H9 (cell line): ENCODE data around the gene GPBAR1. TPM values are rescaled to one million over a fixed set of nuclear protein-coding genes. Genes with fewer than 3 reads are reported as not detected.

Experiments
- DNase-seq: peaks from one replicate; pipeline ENCODE4 v3.0.0-alpha.2; 2017
- H2AFZ ChIP-seq: one replicate; pipeline ENCODE4 v1.6.1; 2013; ENCODE audit warnings: mild to moderate bottlenecking, low read length, control low read depth, moderate library complexity
- H2AK5ac ChIP-seq: 2 replicates; pipeline ENCODE4 v1.6.1; 2013; ENCODE audit warnings: low read length, control low read depth, mixed read lengths; ENCODE audit not compliant: insufficient read length
- H2BK120ac ChIP-seq: one replicate; pipeline ENCODE4 v1.6.1; 2013; ENCODE audit warnings: low read depth, mild to moderate bottlenecking, low read length, control low read depth, inconsistent platforms; ENCODE audit not compliant: poor library complexity, severe bottlenecking
- H2BK12ac ChIP-seq: 2 replicates; pipeline ENCODE4 v1.6.1; 2013; ENCODE audit warnings: low read length, control low read depth, mixed read lengths, low read depth; ENCODE audit not compliant: insufficient read length
- H2BK15ac ChIP-seq: 2 replicates; pipeline ENCODE4 v1.6.1; 2013; ENCODE audit warnings: low read depth, low read length, control low read depth
- H2BK20ac ChIP-seq: one replicate; pipeline ENCODE4 v1.6.1; 2013; ENCODE audit warnings: low read depth, mild to moderate bottlenecking, low read length, control low read depth, inconsistent platforms; ENCODE audit not compliant: poor library complexity, severe bottlenecking
- H2BK5ac ChIP-seq: 2 replicates; pipeline ENCODE4 v1.6.1; 2013; ENCODE audit warnings: low read length, control low read depth, mixed read lengths; ENCODE audit not compliant: insufficient read length
- H3K14ac ChIP-seq: 2 replicates; pipeline ENCODE4 v1.6.1; 2013; ENCODE audit warnings: low read length, control low read depth; ENCODE audit not compliant: insufficient read depth
- H3K18ac ChIP-seq: 2 replicates; pipeline ENCODE4 v1.6.1; 2013; ENCODE audit warnings: low read depth, mild to moderate bottlenecking, mixed read lengths, low read length, control low read depth; ENCODE audit not compliant: insufficient read length
- H3K23ac ChIP-seq: 2 replicates; pipeline ENCODE4 v1.6.1; 2013; ENCODE audit warnings: low read length, control low read depth, mixed read lengths, low read depth; ENCODE audit not compliant: insufficient read length
- H3K23me2 ChIP-seq: 2 replicates; pipeline ENCODE4 v1.6.1; 2013; ENCODE audit warnings: low read depth, mild to moderate bottlenecking, mixed read lengths, low read length, control low read depth; ENCODE audit not compliant: insufficient read length, poor library complexity, severe bottlenecking
- H3K27ac ChIP-seq: 2 replicates; pipeline ENCODE4 v1.5.1; 2013; ENCODE audit warnings: low read length, control low read depth, mixed read lengths, low read depth; ENCODE audit not compliant: insufficient read length
- H3K27me3 ChIP-seq: 2 replicates; pipeline ENCODE4 v1.6.1; 2013; ENCODE audit warnings: low read length, control low read depth, inconsistent platforms; ENCODE audit not compliant: insufficient read depth
- H3K4ac ChIP-seq: 2 replicates; pipeline ENCODE4 v1.6.1; 2013; ENCODE audit warnings: low read depth, mild to moderate bottlenecking, control low read depth, inconsistent platforms, low read length, moderate library complexity
- H3K4me1 ChIP-seq: 2 replicates; pipeline ENCODE4 v1.6.1; 2013; ENCODE audit warnings: low read length, control low read depth, inconsistent platforms; ENCODE audit not compliant: insufficient read depth
- H3K4me2 ChIP-seq: 2 replicates; pipeline ENCODE4 v1.6.1; 2013; ENCODE audit warnings: low read length, control low read depth, mixed read lengths; ENCODE audit not compliant: insufficient read length, insufficient read depth
- H3K56ac ChIP-seq: 2 replicates; pipeline ENCODE4 v1.6.1; 2013; ENCODE audit warnings: low read depth, mild to moderate bottlenecking, mixed read lengths, low read length, control low read depth; ENCODE audit not compliant: insufficient read length
- H3K79me1 ChIP-seq: 2 replicates; pipeline ENCODE4 v1.6.1; 2013; ENCODE audit warnings: low read depth, mild to moderate bottlenecking, moderate library complexity, low read length, control low read depth, inconsistent platforms; ENCODE audit not compliant: insufficient read depth, poor library complexity, severe bottlenecking
- H3K79me2 ChIP-seq: 2 replicates; pipeline ENCODE4 v1.6.1; 2013; ENCODE audit warnings: low read length, control low read depth, inconsistent platforms; ENCODE audit not compliant: insufficient read depth
- H3K9ac ChIP-seq: 2 replicates; pipeline ENCODE4 v1.6.1; 2013; ENCODE audit warnings: low read length, control low read depth, mixed read lengths; ENCODE audit not compliant: insufficient read length; ENCODE audit errors: extremely low read depth
- H3K9me3 ChIP-seq: one replicate; pipeline ENCODE4 v1.6.1; 2013; ENCODE audit warnings: low read depth, low read length, inconsistent platforms; ENCODE audit not compliant: control insufficient read depth
- H3T11ph ChIP-seq: one replicate; pipeline ENCODE4 v1.6.1; 2013; ENCODE audit warnings: mild to moderate bottlenecking, low read length, control low read depth, inconsistent platforms
- H4K20me1 ChIP-seq: one replicate; pipeline ENCODE4 v1.6.1; 2013; ENCODE audit not compliant: control insufficient read depth, insufficient read length, insufficient read depth
- H4K5ac ChIP-seq: 2 replicates; pipeline ENCODE4 v1.6.1; 2013; ENCODE audit warnings: low read depth, mild to moderate bottlenecking, mixed read lengths, low read length, control low read depth; ENCODE audit not compliant: insufficient read length
- H4K8ac ChIP-seq: replicated peaks from 2 replicates; pipeline ENCODE4 v1.6.1; 2013; ENCODE audit warnings: low read length, control low read depth, mixed read lengths, low read depth; ENCODE audit not compliant: insufficient read length
- H4K91ac ChIP-seq: 2 replicates; pipeline ENCODE4 v1.6.1; 2013; ENCODE audit warnings: low read depth, mild to moderate bottlenecking, moderate library complexity, mixed read lengths, low read length, control low read depth; ENCODE audit not compliant: insufficient read length
- H3K27ac Mint-ChIP-seq, 3 experiments: 2 replicates in 2 of 3; 3 replicates in 1 of 3; pipeline ENCODE4 v1.8.0; 2020 to 2021; ENCODE audit warnings: mixed read lengths in 3 of 3, mild to moderate bottlenecking in 1 of 3, moderate library complexity in 1 of 3
- H3K27me3 Mint-ChIP-seq: 2 replicates; pipeline ENCODE4 v1.8.0; 2021; ENCODE audit warnings: low read depth, mild to moderate bottlenecking, moderate library complexity, mixed read lengths
- H3K36me3 Mint-ChIP-seq, 3 experiments: 2 replicates in 2 of 3; 3 replicates in 1 of 3; pipeline ENCODE4 v1.8.0; 2020 to 2021; ENCODE audit warnings: low read depth in 3 of 3, mixed read lengths in 3 of 3; ENCODE audit not compliant: insufficient read depth in 1 of 3
- H3K4me1 Mint-ChIP-seq, 2 experiments: 2 replicates each; pipeline ENCODE4 v1.8.0; 2020; ENCODE audit warnings: mixed read lengths in 2 of 2
- H3K4me3 Mint-ChIP-seq, 2 experiments: 2 replicates in 1 of 2; 3 replicates in 1 of 2; pipeline ENCODE4 v1.8.0; 2020 to 2021; ENCODE audit warnings: mild to moderate bottlenecking in 2 of 2, mixed read lengths in 2 of 2, moderate library complexity in 1 of 2
- H3K9me3 Mint-ChIP-seq, 2 experiments: 2 replicates in 1 of 2; 3 replicates in 1 of 2; pipeline ENCODE4 v1.8.0; 2020; ENCODE audit warnings: mild to moderate bottlenecking in 2 of 2, mixed read lengths in 2 of 2, moderate library complexity in 1 of 2
- CTCF ChIP-seq: fragments of 200-600 bp; sonication (generic); conservative IDR thresholded peaks from 3 replicates; pipeline ENCODE4 v1.8.0; 2021; ENCODE audit warnings: antibody characterized with exemption, mild to moderate bottlenecking
- WGBS: extraction: QIAGEN DNeasy Blood & Tissue Kit; methylation state at CpG from one replicate; pipeline ENCODE4 v1.1.7; 2013; ENCODE audit warnings: missing lambda C conversion rate, low lambda C conversion rate, mixed read lengths; ENCODE audit not compliant: insufficient read length; ENCODE audit errors: extremely low coverage; 5-methylcytosine and 5-hydroxymethylcytosine counted together
- total RNA-seq: library from RNA; stranded (reverse); gene quantifications from 2 replicates; pipeline ENCODE4 v1.2.1, GENCODE V29; 2021

Gene GPBAR1
- total RNA-seq, 1 experiment from 2014 or later, result 0.44 TPM

GRCh38 chr2:218273908-218274249, 13.1 kb downstream of the GPBAR1 start:
- Histone ChIP-seq H3K79me2 (no peaks in the 10 kb centered on the region), H3K4ac (no peak overlapping the region), H2BK12ac (no peak overlapping the region), H3T11ph (no peak overlapping the region), H4K5ac (no peak overlapping the region), H2AK5ac (no peak overlapping the region), H3K14ac (no peak overlapping the region), H2BK120ac (no peak overlapping the region), H4K20me1 (no peaks in the 10 kb centered on the region), H3K79me1 (no peaks in the 10 kb centered on the region), H3K23ac (no peak overlapping the region), H3K4me2 (no peak overlapping the region), H2AFZ (no peak overlapping the region), H2BK5ac (no peak overlapping the region), H3K9ac (no peak overlapping the region), H3K56ac (no peak overlapping the region), H2BK20ac (no peak overlapping the region), H3K27me3 (no peaks in the 10 kb centered on the region), H3K9me3 (no peaks in the 10 kb centered on the region), H3K27ac (no peak overlapping the region), H4K91ac (no peak overlapping the region), H3K4me1 (no peaks in the 10 kb centered on the region), H3K18ac (no peak overlapping the region), H4K8ac (no peak overlapping the region), H3K23me2 (peaks cover 9% of the 10 kb centered on the region), H2BK15ac (no peak overlapping the region)
- H3K9me3 Mint-ChIP-seq, result no peaks in the 10 kb centered on the region
- WGBS, result no CpG with 5 or more reads among the region's 2 CpGs
- TF ChIP-seq CTCF, result no peak
- H3K4me1 Mint-ChIP-seq, result peaks cover 18 to 21% of the 10 kb centered on the region in 2 experiments
- no peak overlapping the region; a peak in 1 of 5 replicates for H3K4me3 Mint-ChIP-seq
- no peaks in the 10 kb centered on the region; the same call in 1 of the 2 replicates for H3K27me3 Mint-ChIP-seq
- H3K36me3 Mint-ChIP-seq, result peaks cover 6 to 41% (median 34%) of the 10 kb centered on the region in 3 experiments
- no peak for DNase-seq
- H3K27ac Mint-ChIP-seq, result no peak overlapping the region; a peak in 1 of 7 replicates
